H9 (cell line): ENCODE results near the gene ABCG5. TPM values are rescaled to one million over a fixed set of nuclear protein-coding genes. Genes with fewer than 3 reads are reported as not detected.

Experiments
- DNase-seq: peaks from one replicate; pipeline ENCODE4 v3.0.0-alpha.2; 2017
- H2AFZ ChIP-seq: one replicate; pipeline ENCODE4 v1.6.1; 2013; ENCODE audit warnings: mild to moderate bottlenecking, low read length, control low read depth, moderate library complexity
- H2AK5ac ChIP-seq: 2 replicates; pipeline ENCODE4 v1.6.1; 2013; ENCODE audit warnings: low read length, control low read depth, mixed read lengths; ENCODE audit not compliant: insufficient read length
- H2BK120ac ChIP-seq: one replicate; pipeline ENCODE4 v1.6.1; 2013; ENCODE audit warnings: low read depth, mild to moderate bottlenecking, low read length, control low read depth, inconsistent platforms; ENCODE audit not compliant: poor library complexity, severe bottlenecking
- H2BK12ac ChIP-seq: 2 replicates; pipeline ENCODE4 v1.6.1; 2013; ENCODE audit warnings: low read length, control low read depth, mixed read lengths, low read depth; ENCODE audit not compliant: insufficient read length
- H2BK15ac ChIP-seq: 2 replicates; pipeline ENCODE4 v1.6.1; 2013; ENCODE audit warnings: low read depth, low read length, control low read depth
- H2BK20ac ChIP-seq: one replicate; pipeline ENCODE4 v1.6.1; 2013; ENCODE audit warnings: low read depth, mild to moderate bottlenecking, low read length, control low read depth, inconsistent platforms; ENCODE audit not compliant: poor library complexity, severe bottlenecking
- H2BK5ac ChIP-seq: 2 replicates; pipeline ENCODE4 v1.6.1; 2013; ENCODE audit warnings: low read length, control low read depth, mixed read lengths; ENCODE audit not compliant: insufficient read length
- H3K14ac ChIP-seq: 2 replicates; pipeline ENCODE4 v1.6.1; 2013; ENCODE audit warnings: low read length, control low read depth; ENCODE audit not compliant: insufficient read depth
- H3K18ac ChIP-seq: 2 replicates; pipeline ENCODE4 v1.6.1; 2013; ENCODE audit warnings: low read depth, mild to moderate bottlenecking, mixed read lengths, low read length, control low read depth; ENCODE audit not compliant: insufficient read length
- H3K23ac ChIP-seq: 2 replicates; pipeline ENCODE4 v1.6.1; 2013; ENCODE audit warnings: low read length, control low read depth, mixed read lengths, low read depth; ENCODE audit not compliant: insufficient read length
- H3K23me2 ChIP-seq: 2 replicates; pipeline ENCODE4 v1.6.1; 2013; ENCODE audit warnings: low read depth, mild to moderate bottlenecking, mixed read lengths, low read length, control low read depth; ENCODE audit not compliant: insufficient read length, poor library complexity, severe bottlenecking
- H3K27ac ChIP-seq: 2 replicates; pipeline ENCODE4 v1.5.1; 2013; ENCODE audit warnings: low read length, control low read depth, mixed read lengths, low read depth; ENCODE audit not compliant: insufficient read length
- H3K27me3 ChIP-seq: 2 replicates; pipeline ENCODE4 v1.6.1; 2013; ENCODE audit warnings: low read length, control low read depth, inconsistent platforms; ENCODE audit not compliant: insufficient read depth
- H3K4ac ChIP-seq: 2 replicates; pipeline ENCODE4 v1.6.1; 2013; ENCODE audit warnings: low read depth, mild to moderate bottlenecking, control low read depth, inconsistent platforms, low read length, moderate library complexity
- H3K4me1 ChIP-seq: 2 replicates; pipeline ENCODE4 v1.6.1; 2013; ENCODE audit warnings: low read length, control low read depth, inconsistent platforms; ENCODE audit not compliant: insufficient read depth
- H3K4me2 ChIP-seq: 2 replicates; pipeline ENCODE4 v1.6.1; 2013; ENCODE audit warnings: low read length, control low read depth, mixed read lengths; ENCODE audit not compliant: insufficient read length, insufficient read depth
- H3K56ac ChIP-seq: 2 replicates; pipeline ENCODE4 v1.6.1; 2013; ENCODE audit warnings: low read depth, mild to moderate bottlenecking, mixed read lengths, low read length, control low read depth; ENCODE audit not compliant: insufficient read length
- H3K79me1 ChIP-seq: 2 replicates; pipeline ENCODE4 v1.6.1; 2013; ENCODE audit warnings: low read depth, mild to moderate bottlenecking, moderate library complexity, low read length, control low read depth, inconsistent platforms; ENCODE audit not compliant: insufficient read depth, poor library complexity, severe bottlenecking
- H3K79me2 ChIP-seq: 2 replicates; pipeline ENCODE4 v1.6.1; 2013; ENCODE audit warnings: low read length, control low read depth, inconsistent platforms; ENCODE audit not compliant: insufficient read depth
- H3K9ac ChIP-seq: 2 replicates; pipeline ENCODE4 v1.6.1; 2013; ENCODE audit warnings: low read length, control low read depth, mixed read lengths; ENCODE audit not compliant: insufficient read length; ENCODE audit errors: extremely low read depth
- H3K9me3 ChIP-seq: one replicate; pipeline ENCODE4 v1.6.1; 2013; ENCODE audit warnings: low read depth, low read length, inconsistent platforms; ENCODE audit not compliant: control insufficient read depth
- H3T11ph ChIP-seq: one replicate; pipeline ENCODE4 v1.6.1; 2013; ENCODE audit warnings: mild to moderate bottlenecking, low read length, control low read depth, inconsistent platforms
- H4K20me1 ChIP-seq: one replicate; pipeline ENCODE4 v1.6.1; 2013; ENCODE audit not compliant: control insufficient read depth, insufficient read length, insufficient read depth
- H4K5ac ChIP-seq: 2 replicates; pipeline ENCODE4 v1.6.1; 2013; ENCODE audit warnings: low read depth, mild to moderate bottlenecking, mixed read lengths, low read length, control low read depth; ENCODE audit not compliant: insufficient read length
- H4K8ac ChIP-seq: replicated peaks from 2 replicates; pipeline ENCODE4 v1.6.1; 2013; ENCODE audit warnings: low read length, control low read depth, mixed read lengths, low read depth; ENCODE audit not compliant: insufficient read length
- H4K91ac ChIP-seq: 2 replicates; pipeline ENCODE4 v1.6.1; 2013; ENCODE audit warnings: low read depth, mild to moderate bottlenecking, moderate library complexity, mixed read lengths, low read length, control low read depth; ENCODE audit not compliant: insufficient read length
- H3K27ac Mint-ChIP-seq, 3 experiments: 2 replicates in 2 of 3; 3 replicates in 1 of 3; pipeline ENCODE4 v1.8.0; 2020 to 2021; ENCODE audit warnings: mixed read lengths in 3 of 3, mild to moderate bottlenecking in 1 of 3, moderate library complexity in 1 of 3
- H3K27me3 Mint-ChIP-seq: 2 replicates; pipeline ENCODE4 v1.8.0; 2021; ENCODE audit warnings: low read depth, mild to moderate bottlenecking, moderate library complexity, mixed read lengths
- H3K36me3 Mint-ChIP-seq, 3 experiments: 2 replicates in 2 of 3; 3 replicates in 1 of 3; pipeline ENCODE4 v1.8.0; 2020 to 2021; ENCODE audit warnings: low read depth in 3 of 3, mixed read lengths in 3 of 3; ENCODE audit not compliant: insufficient read depth in 1 of 3
- H3K4me1 Mint-ChIP-seq, 2 experiments: 2 replicates each; pipeline ENCODE4 v1.8.0; 2020; ENCODE audit warnings: mixed read lengths in 2 of 2
- H3K4me3 Mint-ChIP-seq, 2 experiments: 2 replicates in 1 of 2; 3 replicates in 1 of 2; pipeline ENCODE4 v1.8.0; 2020 to 2021; ENCODE audit warnings: mild to moderate bottlenecking in 2 of 2, mixed read lengths in 2 of 2, moderate library complexity in 1 of 2
- H3K9me3 Mint-ChIP-seq, 2 experiments: 2 replicates in 1 of 2; 3 replicates in 1 of 2; pipeline ENCODE4 v1.8.0; 2020; ENCODE audit warnings: mild to moderate bottlenecking in 2 of 2, mixed read lengths in 2 of 2, moderate library complexity in 1 of 2
- CTCF ChIP-seq: fragments of 200-600 bp; sonication (generic); conservative IDR thresholded peaks from 3 replicates; pipeline ENCODE4 v1.8.0; 2021; ENCODE audit warnings: antibody characterized with exemption, mild to moderate bottlenecking
- WGBS: extraction: QIAGEN DNeasy Blood & Tissue Kit; methylation state at CpG from one replicate; pipeline ENCODE4 v1.1.7; 2013; ENCODE audit warnings: missing lambda C conversion rate, low lambda C conversion rate, mixed read lengths; ENCODE audit not compliant: insufficient read length; ENCODE audit errors: extremely low coverage; 5-methylcytosine and 5-hydroxymethylcytosine counted together
- total RNA-seq: library from RNA; stranded (reverse); gene quantifications from 2 replicates; pipeline ENCODE4 v1.2.1, GENCODE V29; 2021

The ABCG5 gene
- total RNA-seq, 1 experiment from 2014 or later, result not detected

- no peaks in the 10 kb centered on the region for H3K27me3 ChIP-seq
- Mint-ChIP-seq H3K27ac (no peak overlapping the region), H3K4me1 (no peaks in the 10 kb centered on the region), H3K27me3 (no peaks in the 10 kb centered on the region), H3K9me3 (no peaks in the 10 kb centered on the region), H3K36me3 (no peaks in the 10 kb centered on the region), H3K4me3 (no peak overlapping the region)
- H3K4me2 ChIP-seq, result no peak overlapping the region
- H3K56ac ChIP-seq, result no peak overlapping the region
- H3K27ac ChIP-seq, result no peak overlapping the region
- no peak overlapping the region for H3K18ac ChIP-seq
- no peaks in the 10 kb centered on the region for H3K9me3 ChIP-seq
- no peak overlapping the region for H2BK15ac ChIP-seq
- no peak overlapping the region for H3K4ac ChIP-seq
- no peaks in the 10 kb centered on the region for H3K79me1 ChIP-seq
- no peak overlapping the region for H4K5ac ChIP-seq
- H2BK120ac ChIP-seq, result no peak overlapping the region
- no peak overlapping the region for H2BK12ac ChIP-seq
- no peak overlapping the region for H2AK5ac ChIP-seq
- no peak overlapping the region for H3K14ac ChIP-seq
- no peak overlapping the region for H3K23ac ChIP-seq
- no peak overlapping the region for H2BK20ac ChIP-seq
- H3K9ac ChIP-seq, result no peak overlapping the region
- no peak overlapping the region for H4K91ac ChIP-seq
- no peaks in the 10 kb centered on the region for H3K4me1 ChIP-seq
- no CpG with 5 or more reads among the region's 4 CpGs for WGBS
- no peaks in the 10 kb centered on the region for H4K20me1 ChIP-seq
- DNase-seq, result no peak
- no peak overlapping the region for H2AFZ ChIP-seq
- peak; percentile 57 for TF ChIP-seq CTCF
- H2BK5ac ChIP-seq, result no peak overlapping the region
- no peak overlapping the region for H4K8ac ChIP-seq
- H3K79me2 ChIP-seq, result no peaks in the 10 kb centered on the region
- H3T11ph ChIP-seq, result no peak overlapping the region
- no peaks in the 10 kb centered on the region for H3K23me2 ChIP-seq
These were observed 40.3 kb downstream of the ABCG5 start for GRCh38 chr2:43798300-43798699.
